ENCODE data around the gene RPL10A. TPM values are rescaled to one million over a fixed set of nuclear protein-coding genes. Genes with fewer than 3 reads are reported as not detected.
"Not testable (repeated sequence)": the region's sequence is repeated elsewhere in the genome, so short reads cannot be mapped to it uniquely, and the experiment has no call there.

Gene RPL10A
- total RNA-seq (2014; rRNA removed; shearing (Covaris generic)) = 1,521 and 1,556 TPM in 2 replicates

DNA sequence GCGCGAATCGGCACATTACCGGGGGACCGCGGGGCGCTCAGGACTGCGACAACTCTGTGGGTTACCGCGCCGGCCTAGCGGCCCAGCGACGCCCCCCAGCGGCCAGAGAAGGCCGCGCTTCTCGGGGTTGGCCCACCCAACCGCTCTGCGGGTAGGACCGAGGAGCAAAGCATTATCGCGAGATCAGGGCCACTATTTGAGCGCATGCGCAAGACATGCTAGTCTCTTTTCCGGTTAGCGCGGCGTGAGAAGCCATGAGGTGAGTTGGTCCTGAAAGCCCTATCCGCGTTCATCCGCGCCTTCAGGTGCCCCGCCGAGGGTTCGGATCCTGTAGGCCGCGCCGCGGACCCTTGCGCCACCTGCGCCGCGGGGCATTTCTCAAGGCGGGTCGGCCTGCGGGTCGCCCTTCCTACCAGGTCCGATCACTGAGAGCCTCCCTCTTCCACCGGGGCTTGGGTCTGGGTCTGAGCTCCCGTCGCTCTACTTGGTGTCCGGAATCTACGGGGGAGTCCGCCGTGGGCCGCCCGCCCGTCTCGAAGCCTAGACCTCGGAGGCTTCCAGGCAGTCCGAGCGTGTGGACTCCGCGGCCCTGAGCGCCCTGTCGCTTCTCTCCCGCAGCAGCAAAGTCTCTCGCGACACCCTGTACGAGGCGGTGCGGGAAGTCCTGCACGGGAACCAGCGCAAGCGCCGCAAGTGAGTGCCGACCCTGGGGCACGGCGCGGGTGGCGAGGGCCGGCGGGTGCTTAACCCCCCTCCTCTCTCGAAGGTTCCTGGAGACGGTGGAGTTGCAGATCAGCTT, at the start of gene RPL10A:
Gene RPL10A (plus strand): TSS at position 221 of the 799 bp plus-strand sequence. CDS start 34 bp downstream, at position 255.
- DNase-seq (ENCODE audit: low spot score) = peak; percentile 97

DNA sequence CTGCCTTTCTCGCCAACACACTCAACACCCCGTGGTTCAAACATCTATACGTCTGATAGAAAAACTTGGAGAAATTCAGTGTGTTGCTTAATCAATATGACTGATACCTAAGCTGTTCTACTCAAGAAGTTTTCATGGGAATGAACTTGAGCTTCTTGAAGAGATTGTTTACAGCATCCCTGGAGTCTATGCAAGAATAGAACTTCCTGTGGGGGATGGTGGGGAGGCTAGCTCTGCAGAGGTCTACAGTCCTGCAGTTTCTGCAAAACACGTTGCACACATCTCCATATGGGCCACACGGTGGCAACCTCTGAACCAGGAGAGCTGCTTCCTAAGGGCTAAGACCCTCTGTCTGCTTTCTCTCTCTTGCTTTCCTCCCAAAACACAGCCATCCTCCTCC, 48.8 kb upstream of the RPL10A start:
- no peak for DNase-seq (ENCODE audit: low spot score)

DNA sequence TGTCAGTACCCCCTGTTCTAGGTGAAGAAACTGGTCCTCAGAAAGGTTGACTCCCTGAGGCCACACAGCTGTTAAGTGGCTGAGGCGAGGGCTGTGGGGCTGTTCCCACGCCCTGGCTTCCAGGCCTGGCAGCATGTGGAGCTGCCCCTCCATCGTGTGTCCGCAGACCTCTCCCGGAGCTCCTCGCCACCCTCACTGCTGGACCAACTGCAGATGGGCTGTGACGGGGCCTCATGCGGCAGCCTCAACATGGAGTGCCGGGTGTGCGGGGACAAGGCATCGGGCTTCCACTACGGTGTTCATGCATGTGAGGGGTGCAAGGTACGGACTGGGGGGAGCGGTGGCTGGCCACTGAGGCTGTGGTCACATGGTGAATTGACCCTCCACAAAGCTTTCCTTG, 48.2 kb upstream of the RPL10A start:
- DNase-seq (ENCODE audit: low spot score) = no peak

DNA sequence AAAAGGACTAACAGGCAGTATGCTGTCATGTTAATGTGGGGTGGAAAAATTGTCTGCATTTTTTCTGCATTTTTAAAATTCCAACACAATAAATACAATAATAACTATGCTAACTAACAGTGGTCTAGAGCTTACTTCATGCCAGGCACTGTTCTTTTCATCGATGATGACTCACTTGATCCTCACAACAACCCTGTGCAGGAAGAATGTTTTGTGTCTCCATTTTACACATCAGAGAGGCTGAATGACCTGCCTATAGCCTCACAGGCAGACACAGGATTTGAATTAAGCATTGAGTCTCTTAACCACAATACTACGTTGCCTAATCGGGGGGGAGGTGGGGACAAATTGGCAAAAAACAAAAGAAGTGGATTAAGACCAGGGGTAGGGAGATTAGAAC, 42.9 kb upstream of the RPL10A start:
- peak; percentile 30 for DNase-seq (ENCODE audit: low spot score)

DNA sequence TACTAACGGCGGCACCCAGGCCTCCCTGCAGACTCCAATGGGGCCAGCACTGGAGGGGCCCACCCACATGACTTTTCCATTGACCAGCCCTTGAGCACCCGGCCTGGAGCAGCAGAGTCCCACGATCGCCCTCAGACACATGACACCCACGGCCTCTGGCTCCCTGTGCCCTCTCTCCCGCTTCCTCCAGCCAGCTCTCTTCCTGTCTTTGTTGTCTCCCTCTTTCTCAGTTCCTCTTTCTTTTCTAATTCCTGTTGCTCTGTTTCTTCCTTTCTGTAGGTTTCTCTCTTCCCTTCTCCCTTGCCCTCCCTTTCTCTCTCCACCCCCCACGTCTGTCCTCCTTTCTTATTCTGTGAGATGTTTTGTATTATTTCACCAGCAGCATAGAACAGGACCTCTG, 42.1 kb upstream of the RPL10A start:
- DNase-seq (ENCODE audit: low spot score) = no peak

DNA sequence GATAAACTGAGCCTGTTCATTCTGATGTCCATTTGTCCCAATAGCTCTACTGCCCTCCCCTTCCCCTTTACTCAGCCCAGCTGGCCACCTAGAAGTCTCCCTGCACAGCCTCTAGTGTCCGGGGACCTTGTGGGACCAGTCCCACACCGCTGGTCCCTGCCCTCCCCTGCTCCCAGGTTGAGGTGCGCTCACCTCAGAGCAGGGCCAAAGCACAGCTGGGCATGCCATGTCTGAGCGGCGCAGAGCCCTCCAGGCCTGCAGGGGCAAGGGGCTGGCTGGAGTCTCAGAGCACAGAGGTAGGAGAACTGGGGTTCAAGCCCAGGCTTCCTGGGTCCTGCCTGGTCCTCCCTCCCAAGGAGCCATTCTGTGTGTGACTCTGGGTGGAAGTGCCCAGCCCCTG, 40.8 kb upstream of the RPL10A start:
- no peak for DNase-seq (ENCODE audit: low spot score)

DNA sequence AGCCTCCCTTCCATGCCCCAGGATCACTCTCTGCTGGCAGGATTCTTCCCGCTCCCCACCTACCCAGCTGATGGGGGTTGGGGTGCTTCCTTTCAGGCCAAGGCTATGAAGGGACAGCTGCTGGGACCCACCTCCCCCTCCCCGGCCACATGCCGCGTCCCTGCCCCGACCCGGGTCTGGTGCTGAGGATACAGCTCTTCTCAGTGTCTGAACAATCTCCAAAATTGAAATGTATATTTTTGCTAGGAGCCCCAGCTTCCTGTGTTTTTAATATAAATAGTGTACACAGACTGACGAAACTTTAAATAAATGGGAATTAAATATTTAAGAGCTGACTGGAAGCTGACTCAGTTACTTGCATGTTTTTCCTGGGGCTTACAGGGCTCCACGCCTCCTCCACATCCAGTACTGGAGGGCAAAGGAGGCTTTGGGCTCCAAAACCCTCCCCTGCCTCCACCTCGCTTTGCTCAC, 40.3 kb upstream of the RPL10A start:
- no peak for DNase-seq (ENCODE audit: low spot score)

DNA sequence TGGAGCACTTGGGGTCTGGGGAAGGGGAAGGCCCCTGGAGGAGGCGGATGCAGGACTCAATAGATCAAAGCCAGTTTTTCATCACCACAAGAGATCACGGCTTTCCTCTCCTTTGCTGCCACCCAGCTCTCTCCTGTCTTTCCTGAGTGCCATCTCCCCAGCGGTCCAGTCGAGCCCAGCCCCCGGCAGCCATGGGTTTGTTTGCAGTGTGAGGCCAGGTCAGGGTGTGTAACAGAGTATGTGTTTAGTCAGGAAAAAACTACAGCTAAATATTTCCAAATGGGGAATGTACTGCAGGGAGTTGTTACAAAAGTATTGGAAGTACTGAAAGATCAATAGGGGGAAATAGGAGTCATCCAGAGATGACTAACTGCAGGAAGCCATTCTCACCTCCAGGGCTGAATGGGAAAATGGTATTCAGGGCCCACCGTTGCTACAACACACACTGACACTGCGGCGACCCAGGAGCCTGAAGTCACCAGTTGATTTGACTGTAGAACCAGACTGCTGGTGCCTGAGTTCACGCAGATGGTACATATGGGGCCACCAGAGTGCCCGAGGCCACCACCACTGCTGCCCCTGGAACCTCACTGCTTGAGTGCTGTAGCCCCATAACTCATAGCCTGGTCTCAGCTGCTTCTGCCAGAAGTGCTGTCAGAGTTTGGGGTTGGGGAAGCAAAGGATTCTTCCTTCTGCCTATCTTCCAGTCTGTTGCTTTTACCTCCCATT, 39.6 kb upstream of the RPL10A start:
- DNase-seq (ENCODE audit: low spot score) = no peak

DNA sequence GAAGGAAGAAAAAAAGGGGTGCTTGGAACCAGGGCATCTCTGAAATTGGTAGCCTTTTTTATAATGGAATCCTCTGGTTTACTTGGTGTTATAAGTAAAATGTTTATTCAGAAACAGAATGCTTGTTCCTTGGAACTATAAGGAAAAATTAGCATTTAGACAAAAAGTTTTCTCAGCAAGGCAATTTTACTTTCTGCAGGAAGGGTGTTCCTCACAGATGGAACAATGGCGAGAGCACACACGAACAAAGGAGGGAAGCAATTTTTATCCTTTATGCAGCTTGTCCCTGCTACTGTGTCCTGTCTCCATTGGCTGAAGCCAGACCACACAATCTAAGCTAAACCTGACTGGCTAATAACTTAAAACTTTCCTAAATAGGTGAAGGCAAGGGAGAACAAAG, 38.7 kb upstream of the RPL10A start:
- no peak for DNase-seq (ENCODE audit: low spot score)

DNA sequence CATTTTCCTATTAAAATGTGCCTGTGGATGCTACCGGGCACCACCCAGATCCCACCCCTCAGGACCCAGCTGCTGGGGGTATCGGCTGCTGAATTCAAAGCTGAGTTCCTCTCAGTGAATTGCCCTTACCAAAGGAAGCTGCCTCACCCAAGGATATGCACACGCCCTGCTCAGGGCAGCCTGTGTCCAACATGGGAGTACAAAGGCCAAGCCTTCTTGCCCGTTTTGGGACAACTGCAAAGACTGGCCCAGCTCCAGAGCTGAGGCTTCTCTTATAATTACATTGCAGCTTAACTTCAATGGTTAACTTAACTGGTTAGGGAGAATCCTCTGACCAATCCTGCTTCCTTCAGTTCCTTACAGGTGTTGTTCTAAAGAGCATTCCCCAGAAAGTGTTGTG, 35.9 kb upstream of the RPL10A start:
- DNase-seq (ENCODE audit: low spot score) = no peak

DNA sequence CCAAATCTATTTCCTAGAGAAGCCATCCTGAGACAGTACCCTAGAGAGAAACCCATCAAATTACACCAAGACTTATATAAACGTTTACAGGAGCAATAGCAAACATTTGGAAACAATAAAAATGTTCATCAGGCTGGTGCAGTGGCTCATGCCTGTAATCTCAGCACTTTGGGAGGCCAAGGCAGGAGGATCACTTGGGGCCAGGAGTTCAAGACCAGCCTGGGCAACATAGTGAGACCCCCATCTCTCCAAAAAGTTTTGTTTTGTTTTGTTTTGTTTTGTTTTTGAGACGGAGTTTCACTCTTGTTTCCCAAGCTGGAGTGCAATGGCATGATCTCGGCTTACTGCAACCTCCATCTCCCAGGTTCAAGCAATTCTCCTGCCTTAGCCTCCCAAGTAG, 35.5 kb upstream of the RPL10A start:
- DNase-seq (ENCODE audit: low spot score) = not testable (repeated sequence)

DNA sequence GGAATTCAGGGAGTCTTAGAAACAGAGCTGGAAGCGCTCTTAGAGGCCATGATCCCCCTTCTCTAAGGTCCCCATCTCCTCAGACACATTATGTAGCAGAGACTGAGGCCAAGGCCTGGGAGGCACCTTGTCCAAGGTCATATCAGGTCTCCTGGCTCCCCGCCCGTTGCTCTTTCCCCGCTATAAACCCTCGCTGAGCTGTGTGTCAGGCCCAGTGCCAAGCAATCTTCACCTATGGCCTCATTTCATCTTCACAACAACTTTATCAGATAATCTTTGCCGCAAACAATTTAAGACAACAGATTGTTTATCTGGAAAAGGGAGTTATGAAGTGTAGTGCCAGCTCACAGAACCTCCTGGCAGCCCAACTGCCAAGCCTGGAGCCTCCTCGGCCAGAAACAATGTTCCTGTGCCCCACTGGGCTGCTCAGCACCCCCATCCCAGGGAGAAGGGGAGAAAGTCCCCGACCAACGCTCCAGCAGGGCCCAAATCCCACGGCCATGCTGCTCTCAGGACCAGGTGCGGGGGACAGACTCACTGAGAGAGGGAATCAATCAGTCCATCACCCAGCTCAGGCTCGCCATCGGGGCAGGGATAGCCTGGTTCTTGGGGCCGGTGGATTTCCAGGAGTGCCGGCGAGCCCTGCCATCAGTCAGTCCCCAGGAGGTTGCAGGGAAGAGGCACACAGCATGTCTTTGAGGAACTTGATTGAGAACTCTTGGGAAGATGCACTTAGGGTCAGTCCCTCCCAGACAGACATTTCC, 32.9 kb upstream of the RPL10A start:
- DNase-seq (ENCODE audit: low spot score) = no peak

DNA sequence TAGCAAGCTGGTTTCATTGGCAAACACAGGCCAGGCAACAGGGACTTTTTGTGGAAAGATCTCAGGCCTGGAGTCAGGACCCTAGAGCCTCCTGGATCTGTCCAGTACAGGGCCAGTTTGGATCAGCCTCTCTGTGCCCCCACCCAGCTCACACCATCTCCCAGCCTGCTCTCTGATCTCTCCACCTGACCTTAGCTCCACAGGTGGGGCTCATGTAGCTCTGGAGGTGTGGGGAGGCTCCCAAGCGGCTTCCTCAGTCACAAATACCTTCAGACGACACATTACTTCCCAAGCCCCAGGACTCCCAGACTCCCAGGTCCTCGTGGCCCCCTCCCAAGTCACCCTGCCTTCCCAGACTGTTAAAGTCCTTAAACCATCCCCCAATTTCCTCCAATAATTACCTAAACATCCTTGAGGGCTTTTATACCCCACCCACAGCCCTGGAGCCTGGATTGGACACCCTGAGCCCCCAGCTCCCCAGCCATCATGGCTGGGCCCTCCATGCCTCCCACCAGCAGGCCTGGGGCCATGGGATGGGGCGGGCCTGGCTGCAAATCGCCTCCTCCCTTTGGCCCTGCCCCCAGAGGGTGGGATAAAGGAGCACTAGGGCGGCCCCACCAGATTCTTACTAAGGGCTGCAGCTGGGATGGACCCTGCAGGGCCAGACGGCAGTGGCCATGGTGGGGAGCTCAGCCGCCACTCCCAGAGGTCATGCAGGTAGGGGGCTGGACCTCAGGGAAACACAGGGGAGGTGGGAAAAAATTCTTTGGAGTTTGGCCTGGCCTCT, 31.9 kb upstream of the RPL10A start:
- no peak for DNase-seq (ENCODE audit: low spot score)

DNA sequence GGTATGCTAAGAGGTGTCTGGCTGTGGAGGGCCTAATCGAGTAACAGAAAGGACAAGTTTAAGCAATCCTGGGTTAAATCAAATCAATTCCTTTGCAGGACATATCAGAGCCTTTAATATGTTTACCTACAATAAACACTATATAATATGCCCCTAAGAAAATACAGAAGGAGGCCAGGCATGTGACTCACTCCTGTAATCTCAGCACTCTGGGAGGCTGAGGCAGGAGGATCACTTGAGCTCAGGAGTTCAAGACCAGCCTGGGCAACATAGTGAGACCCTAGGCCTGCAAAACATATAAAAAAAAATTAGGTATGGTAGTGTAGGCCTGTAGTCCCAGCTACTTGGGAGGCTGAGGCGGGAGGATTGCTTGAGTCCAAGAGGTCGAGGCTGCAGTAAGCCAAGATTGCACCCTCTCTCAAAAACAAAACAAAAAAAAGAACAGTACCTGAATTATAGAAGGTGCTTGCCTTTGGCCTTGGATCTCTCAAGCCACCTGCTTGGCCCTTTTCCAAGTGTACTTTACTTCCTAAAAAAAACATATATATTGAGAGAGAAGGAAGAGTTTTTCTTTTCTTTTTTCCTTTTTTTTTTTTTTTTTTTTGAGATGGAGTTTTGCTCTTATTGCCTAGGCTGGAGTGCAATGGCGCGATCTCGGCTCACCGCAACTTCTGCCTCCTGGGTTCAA, 29.7 kb upstream of the RPL10A start:
- DNase-seq (ENCODE audit: low spot score) = not testable (repeated sequence)

DNA sequence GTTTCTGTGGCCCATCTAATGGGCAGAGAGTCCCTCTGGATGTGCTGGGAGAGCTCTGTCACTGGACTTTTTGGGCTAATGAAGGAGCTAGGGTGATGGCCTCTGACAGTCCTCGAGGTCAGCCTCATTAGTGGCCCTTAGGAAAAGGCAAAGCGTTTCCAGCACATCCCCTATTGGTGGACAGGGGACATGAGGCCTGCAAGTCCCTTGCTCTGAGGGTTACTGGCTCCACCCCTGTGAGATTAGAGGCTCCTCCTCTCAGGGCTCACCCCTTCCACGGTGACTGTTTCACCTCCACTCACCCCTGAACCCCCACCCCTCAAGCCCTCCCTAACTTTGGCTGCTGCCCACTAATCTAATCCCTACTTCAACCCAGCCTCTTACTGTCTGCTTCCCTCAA, 28.9 kb upstream of the RPL10A start:
- no peak for DNase-seq (ENCODE audit: low spot score)

DNA sequence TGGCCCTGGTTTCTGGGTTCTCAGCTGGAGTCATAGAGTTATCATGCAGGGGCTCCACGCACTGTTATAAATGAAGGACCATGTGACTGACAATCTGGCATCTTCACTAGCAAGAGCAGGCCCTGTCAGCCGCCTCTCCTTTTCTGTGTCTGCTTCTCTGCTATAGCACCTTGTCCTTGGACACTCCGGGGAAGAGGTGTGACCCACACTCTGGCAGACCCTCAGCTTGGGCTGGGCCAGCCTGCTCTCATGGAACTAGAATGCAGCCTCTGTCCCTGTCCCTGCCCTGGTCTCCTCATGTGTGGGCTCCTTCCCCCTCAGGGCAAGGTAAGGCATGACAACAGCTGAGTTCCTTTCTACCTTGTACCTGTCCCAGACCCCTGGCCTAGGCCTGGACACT, 27.0 kb upstream of the RPL10A start:
- no peak for DNase-seq (ENCODE audit: low spot score)

DNA sequence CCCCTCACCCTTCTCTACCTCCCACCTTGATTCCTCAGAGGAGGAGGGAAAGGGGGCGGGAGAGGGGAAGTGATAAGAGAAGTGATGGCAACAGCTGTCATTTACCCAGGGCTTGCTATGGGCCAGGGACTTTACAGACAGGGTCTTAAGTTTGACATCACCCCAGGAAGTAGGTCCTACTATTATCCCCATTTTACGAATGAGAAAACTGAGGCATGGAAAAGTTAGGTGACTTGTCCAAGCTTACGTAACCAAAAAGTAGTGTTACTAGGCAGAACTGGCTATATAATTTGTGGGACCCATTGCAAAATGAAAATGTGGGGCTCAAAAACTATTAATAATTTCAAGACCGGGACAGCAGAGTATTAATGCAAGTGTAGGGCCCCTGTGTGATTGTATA, 26.6 kb upstream of the RPL10A start:
- no peak for DNase-seq (ENCODE audit: low spot score)

DNA sequence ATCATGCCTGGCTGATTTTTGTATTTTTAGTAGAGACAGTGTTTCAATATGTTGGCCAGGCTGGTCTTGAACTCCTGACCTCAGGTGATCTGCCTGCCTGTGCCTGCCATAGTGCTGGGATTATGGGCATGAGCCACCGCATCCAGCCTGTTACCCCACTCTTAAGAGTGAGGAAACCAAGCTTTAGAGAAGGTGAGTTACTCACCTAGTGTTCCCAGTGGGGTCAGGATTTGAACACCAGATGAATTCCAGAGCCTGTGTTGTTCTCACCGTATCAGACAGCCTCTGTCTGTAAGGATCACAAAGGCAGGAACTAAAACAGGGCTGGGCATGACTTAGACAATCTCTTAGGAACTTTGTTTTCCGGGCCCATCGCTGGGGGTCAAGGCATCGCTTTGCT, 25.5 kb upstream of the RPL10A start:
- DNase-seq (ENCODE audit: low spot score) = no peak

DNA sequence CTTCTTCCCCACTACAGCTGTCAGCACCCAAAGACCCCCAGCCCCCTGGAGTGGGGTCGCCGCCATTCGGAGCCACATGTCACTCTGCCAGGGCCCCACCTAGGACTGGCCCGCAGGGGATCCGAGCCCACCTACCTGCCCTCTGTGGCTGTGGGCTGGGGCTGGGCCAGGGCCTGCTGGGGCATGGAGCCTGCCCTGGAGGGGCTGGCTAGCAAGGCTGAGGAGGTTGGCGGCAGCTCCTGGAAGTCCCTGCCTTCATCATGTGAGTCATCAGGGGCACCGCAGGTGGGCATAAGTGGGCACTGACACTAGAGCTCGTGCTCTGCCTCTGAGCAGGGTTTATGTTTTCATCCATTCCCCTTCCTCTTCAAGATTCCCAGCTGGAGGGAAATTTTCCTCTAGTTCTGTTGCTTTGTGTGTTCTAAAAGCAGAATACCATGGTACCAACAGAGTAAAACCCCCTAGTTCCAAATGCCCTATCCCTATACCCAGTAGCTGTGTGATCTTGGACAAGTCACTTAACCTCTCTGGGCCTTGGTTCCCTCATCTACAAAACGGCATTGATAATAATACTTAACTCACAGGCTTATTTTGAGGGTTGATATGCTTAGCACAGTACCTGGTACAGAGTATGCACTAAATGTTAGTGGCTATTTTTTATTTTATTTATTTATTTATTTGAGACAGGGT, 24.7 kb upstream of the RPL10A start:
- DNase-seq (ENCODE audit: low spot score) = no peak

DNA sequence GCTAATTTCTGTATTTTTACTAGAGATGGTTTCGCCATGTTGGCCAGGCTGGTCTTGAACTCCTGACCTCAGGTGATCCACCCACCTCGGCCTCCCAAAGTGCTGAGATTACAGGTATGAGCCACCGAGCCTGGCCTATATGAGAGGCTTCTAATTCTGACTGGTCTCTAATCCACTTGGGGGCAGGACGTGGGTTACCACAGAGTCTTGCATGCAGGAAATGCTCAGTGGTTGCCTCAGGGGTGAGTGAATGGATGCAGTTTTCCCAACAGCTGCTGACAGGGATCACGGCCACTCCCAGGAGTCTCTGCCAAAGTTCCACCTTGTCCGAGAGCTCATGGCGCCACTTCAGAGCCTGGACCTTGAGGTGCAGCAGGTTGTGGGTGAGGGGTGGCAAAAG, 22.5 kb upstream of the RPL10A start:
- DNase-seq (ENCODE audit: low spot score) = no peak

All from H4 (cell line).